ENCODE data around the gene CDH4. TPM values are rescaled to one million over a fixed set of nuclear protein-coding genes. Genes with fewer than 3 reads are reported as not detected.

CDH4 gene
- total RNA-seq, 1 donor from 2014 or later = 2.9 TPM

DNA sequence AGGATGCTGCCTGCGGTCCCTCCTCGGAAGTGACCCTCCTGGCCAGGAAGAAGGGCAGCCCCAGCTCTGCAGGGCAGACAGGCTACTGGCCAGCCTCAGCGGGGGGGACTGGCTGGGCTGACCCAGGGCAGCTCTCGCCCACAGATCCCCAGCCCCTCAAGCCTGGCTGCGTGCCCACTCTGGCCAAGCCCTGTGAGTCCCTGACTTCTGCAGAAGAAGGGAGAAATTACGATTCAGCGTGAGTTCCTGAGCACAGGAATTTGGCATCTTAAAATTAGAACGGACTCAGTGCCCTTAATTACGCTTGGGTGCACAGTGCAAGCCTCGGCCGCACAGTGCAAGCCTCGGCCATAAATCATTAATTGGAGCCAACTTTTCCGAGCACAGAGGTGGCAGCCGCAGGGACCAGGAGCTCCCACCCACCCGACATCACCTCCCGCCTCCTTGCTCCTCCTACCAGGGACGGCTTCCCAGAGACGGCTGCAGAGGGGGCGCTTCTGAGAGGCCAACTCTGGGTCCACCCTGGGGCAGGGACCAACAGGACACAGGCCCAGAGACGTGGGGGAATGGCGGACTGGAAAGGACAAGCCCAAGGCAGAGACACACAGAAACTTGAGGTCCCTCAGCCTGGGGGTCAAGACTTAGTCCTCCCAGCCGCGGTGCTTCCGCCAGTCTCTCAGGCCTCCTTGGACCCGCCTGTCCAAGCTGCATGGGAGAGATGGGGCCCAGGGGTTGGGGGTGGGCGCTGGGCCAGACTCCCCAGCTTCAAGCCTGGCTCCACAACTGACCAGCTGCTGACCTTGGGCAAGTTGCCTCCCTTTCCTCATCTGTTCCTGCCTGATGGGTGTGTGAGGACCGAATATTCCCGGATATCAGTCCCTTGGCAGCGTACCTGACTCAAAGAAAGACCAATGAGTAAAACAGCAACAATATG lies 648.2 kb downstream of the CDH4 start:
- H3K79me2 ChIP-seq (ENCODE audit: low read depth) = no peaks in the 10 kb centered on the region
- Mint-ChIP-seq H3K27ac (no peak overlapping the region), H3K9me3 (no peaks in the 10 kb centered on the region), H3K4me3 (no peak overlapping the region), H3K4me1 (peaks cover 9% of the 10 kb centered on the region), H3K27me3 (ENCODE audit: insufficient read depth, low read depth) (peaks cover 2% of the 10 kb centered on the region), H3K36me3 (no peaks in the 10 kb centered on the region)
- H3K9ac ChIP-seq = no peak overlapping the region
- H3K4me2 ChIP-seq = no peak overlapping the region
- TF ChIP-seq EZH2 (IDR thresholded peaks at IDR 0.05) (no peak), EZH2phosphoT487 (IDR thresholded peaks at IDR 0.05) (no peak)
- TF ChIP-seq, protein P1, sequence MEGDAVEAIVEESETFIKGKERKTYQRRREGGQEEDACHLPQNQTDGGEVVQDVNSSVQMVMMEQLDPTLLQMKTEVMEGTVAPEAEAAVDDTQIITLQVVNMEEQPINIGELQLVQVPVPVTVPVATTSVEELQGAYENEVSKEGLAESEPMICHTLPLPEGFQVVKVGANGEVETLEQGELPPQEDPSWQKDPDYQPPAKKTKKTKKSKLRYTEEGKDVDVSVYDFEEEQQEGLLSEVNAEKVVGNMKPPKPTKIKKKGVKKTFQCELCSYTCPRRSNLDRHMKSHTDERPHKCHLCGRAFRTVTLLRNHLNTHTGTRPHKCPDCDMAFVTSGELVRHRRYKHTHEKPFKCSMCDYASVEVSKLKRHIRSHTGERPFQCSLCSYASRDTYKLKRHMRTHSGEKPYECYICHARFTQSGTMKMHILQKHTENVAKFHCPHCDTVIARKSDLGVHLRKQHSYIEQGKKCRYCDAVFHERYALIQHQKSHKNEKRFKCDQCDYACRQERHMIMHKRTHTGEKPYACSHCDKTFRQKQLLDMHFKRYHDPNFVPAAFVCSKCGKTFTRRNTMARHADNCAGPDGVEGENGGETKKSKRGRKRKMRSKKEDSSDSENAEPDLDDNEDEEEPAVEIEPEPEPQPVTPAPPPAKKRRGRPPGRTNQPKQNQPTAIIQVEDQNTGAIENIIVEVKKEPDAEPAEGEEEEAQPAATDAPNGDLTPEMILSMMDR (IDR thresholded peaks at IDR 0.05) = no peak
- DNase-seq (ENCODE audit: low spot score) = no peak
- H3F3A ChIP-seq (ENCODE audit: low read depth) = no peaks in the 10 kb centered on the region
- H3K9me3 ChIP-seq (ENCODE audit: low read depth) = no peaks in the 10 kb centered on the region
- H4K20me1 ChIP-seq (ENCODE audit: low read depth) = no peaks in the 10 kb centered on the region
- peaks cover 5% of the 10 kb centered on the region for H3K27me3 ChIP-seq
- H3K4me1 ChIP-seq = peaks cover 3% of the 10 kb centered on the region
- H3K27ac ChIP-seq = no peak overlapping the region
- H3K36me3 ChIP-seq = no peaks in the 10 kb centered on the region
- H3K4me3 ChIP-seq = no peak overlapping the region
- no peak overlapping the region for H2AFZ ChIP-seq (replicated peaks)

DNA sequence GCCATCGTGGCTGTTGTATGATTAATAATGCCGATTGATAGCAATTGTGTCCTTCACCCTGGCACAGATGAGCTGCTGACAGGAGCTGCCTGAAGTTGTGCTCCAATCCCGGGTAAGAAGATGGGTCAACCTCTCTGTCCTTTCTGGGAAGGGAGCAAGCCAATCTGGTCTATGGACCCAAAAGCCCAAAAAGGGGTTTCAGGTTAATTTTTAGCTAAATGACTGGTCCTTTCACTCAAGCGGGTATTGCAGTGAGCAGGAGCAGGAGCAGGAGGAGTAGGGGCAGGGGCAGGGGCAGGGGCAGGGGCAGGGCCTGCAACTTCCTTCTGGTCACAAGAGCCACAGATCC lies 648.9 kb downstream of the CDH4 start:
- no peak for DNase-seq (ENCODE audit: low spot score)
- peaks cover 2% of the 10 kb centered on the region for H3K27me3 ChIP-seq
- no peaks in the 10 kb centered on the region for H3K36me3 ChIP-seq
- H3K4me2 ChIP-seq = no peak overlapping the region
- Mint-ChIP-seq H3K27ac (no peak overlapping the region), H3K9me3 (no peaks in the 10 kb centered on the region), H3K36me3 (no peaks in the 10 kb centered on the region), H3K27me3 (ENCODE audit: insufficient read depth, low read depth) (peaks cover 2% of the 10 kb centered on the region), H3K4me3 (no peak overlapping the region), H3K4me1 (peaks cover 9% of the 10 kb centered on the region)
- TF ChIP-seq, protein P1 (IDR thresholded peaks at IDR 0.05) = no peak
- TF ChIP-seq EZH2 (IDR thresholded peaks at IDR 0.05) = no peak
- TF ChIP-seq EZH2phosphoT487 (IDR thresholded peaks at IDR 0.05) = no peak
- H3K79me2 ChIP-seq (ENCODE audit: low read depth) = no peaks in the 10 kb centered on the region
- H3K27ac ChIP-seq = no peak overlapping the region
- H3K4me1 ChIP-seq = peaks cover 3% of the 10 kb centered on the region
- no peaks in the 10 kb centered on the region for H3K9me3 ChIP-seq (ENCODE audit: low read depth)
- H2AFZ ChIP-seq (replicated peaks) = no peak overlapping the region
- H3K9ac ChIP-seq = no peak overlapping the region
- H3F3A ChIP-seq (ENCODE audit: low read depth) = no peaks in the 10 kb centered on the region
- no peaks in the 10 kb centered on the region for H4K20me1 ChIP-seq (ENCODE audit: low read depth)
- H3K4me3 ChIP-seq = no peak overlapping the region

DNA sequence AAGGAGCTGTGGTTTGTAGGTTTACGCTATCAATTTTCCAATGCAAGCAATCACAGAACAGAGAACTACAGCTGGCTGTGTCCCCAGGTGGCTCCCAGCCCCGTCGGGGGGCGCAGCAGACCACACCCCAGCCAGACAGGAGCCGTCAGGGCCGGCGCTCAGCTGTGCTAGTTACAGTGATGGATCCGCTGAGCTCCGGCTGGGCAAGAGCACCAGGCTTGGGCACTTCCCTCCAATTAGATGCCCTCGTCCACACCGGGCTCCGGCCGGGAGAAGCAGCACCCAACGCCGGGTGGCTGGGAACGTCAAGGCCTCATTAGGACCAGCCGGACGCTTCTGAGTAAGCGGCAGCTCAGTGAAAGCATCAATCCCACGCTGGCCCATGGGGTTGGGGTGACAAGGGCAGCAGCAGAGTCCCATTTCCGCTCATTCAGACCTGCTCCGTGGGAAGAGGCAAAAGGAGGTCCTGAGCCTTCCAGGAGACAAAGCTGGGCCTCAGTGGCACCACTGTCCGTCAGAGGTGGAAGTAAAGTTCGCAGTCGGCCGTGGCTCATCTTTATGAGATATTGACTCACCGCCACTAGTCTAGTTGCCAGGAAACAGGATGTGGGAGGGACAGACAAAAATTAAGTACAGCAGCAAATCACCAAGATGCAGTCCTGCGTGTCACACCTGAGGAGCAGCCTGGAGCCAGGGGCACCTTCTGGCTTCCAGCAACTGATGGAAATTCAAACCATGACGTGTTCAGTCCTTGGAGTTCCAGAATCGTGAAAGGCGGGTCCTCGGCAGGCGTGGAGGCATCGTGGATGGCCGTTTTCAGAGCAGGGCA lies 649.5 kb downstream of the CDH4 start:
- H3K36me3 ChIP-seq = no peaks in the 10 kb centered on the region
- H2AFZ ChIP-seq (replicated peaks) = no peak overlapping the region
- H3F3A ChIP-seq (ENCODE audit: low read depth) = no peaks in the 10 kb centered on the region
- H3K27ac ChIP-seq = no peak overlapping the region
- H3K4me1 ChIP-seq = peaks cover 3% of the 10 kb centered on the region
- DNase-seq (ENCODE audit: low spot score) = no peak
- H3K4me2 ChIP-seq = no peak overlapping the region
- no peaks in the 10 kb centered on the region for H3K27me3 ChIP-seq
- no peaks in the 10 kb centered on the region for H4K20me1 ChIP-seq (ENCODE audit: low read depth)
- no peaks in the 10 kb centered on the region for H3K9me3 Mint-ChIP-seq
- peaks cover 2% of the 10 kb centered on the region for H3K27me3 Mint-ChIP-seq (ENCODE audit: insufficient read depth, low read depth)
- no peak overlapping the region for H3K4me3 Mint-ChIP-seq
- no peak overlapping the region for H3K9ac ChIP-seq
- H3K36me3 Mint-ChIP-seq = no peaks in the 10 kb centered on the region
- H3K4me3 ChIP-seq = no peak overlapping the region
- peaks cover 9% of the 10 kb centered on the region for H3K4me1 Mint-ChIP-seq
- no peaks in the 10 kb centered on the region for H3K79me2 ChIP-seq (ENCODE audit: low read depth)
- H3K9me3 ChIP-seq (ENCODE audit: low read depth) = no peaks in the 10 kb centered on the region
- TF ChIP-seq EZH2 (IDR thresholded peaks at IDR 0.05) (no peak), EZH2phosphoT487 (IDR thresholded peaks at IDR 0.05) (no peak)
- TF ChIP-seq, protein P1 (IDR thresholded peaks at IDR 0.05) = no peak
- H3K27ac Mint-ChIP-seq = peak overlapping the region; percentile 4

Measured in neural progenitor cell (in vitro differentiated cells).